ENCODE results near the gene SLC66A1.

The SLC66A1 gene

DNA sequence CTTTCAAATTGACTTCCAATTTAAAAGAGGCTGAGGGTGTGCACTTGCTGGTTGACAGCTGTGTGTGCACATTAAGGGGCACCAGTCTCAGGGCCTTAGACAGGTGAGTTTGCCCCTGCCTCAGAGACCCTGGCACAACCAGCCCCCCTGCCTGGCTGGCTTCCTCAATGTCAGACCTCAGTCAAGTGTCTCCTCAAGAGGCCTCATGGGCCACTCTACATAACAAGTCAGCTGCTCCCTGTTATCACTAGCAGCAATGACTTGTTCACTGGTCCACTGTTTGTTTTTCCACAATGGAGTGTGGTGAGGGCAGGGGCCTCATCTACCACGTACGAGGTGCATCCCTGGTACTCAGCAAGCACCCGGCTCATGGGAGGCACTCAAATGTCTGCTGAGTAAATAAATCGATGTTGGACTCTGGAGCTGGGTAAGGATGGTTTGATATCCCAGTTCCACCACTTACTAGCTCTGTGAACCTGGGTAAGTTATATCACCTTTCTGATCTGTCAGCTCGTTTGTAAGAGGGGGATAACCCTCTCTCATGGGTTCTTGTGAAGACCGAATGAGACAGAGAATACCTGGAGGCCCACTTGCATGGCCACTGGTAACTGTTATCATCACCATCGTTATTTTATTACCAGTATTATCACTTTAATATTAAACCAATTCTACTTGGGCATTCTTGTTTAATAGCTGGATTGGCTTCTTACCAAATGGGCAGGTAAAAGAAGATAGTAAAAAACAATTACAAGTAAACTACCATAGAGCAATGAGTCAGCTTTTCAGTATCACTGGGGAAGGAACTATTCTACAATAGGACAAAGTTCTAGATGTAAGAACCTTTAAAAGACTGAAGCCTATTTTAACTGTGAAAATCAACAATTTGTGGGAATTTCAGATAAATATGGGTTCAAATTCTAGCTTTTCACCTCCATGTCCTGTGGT is 64.6 kb downstream of the SLC66A1 start:
- no peak for DNase-seq (ENCODE audit: low spot score)

DNA sequence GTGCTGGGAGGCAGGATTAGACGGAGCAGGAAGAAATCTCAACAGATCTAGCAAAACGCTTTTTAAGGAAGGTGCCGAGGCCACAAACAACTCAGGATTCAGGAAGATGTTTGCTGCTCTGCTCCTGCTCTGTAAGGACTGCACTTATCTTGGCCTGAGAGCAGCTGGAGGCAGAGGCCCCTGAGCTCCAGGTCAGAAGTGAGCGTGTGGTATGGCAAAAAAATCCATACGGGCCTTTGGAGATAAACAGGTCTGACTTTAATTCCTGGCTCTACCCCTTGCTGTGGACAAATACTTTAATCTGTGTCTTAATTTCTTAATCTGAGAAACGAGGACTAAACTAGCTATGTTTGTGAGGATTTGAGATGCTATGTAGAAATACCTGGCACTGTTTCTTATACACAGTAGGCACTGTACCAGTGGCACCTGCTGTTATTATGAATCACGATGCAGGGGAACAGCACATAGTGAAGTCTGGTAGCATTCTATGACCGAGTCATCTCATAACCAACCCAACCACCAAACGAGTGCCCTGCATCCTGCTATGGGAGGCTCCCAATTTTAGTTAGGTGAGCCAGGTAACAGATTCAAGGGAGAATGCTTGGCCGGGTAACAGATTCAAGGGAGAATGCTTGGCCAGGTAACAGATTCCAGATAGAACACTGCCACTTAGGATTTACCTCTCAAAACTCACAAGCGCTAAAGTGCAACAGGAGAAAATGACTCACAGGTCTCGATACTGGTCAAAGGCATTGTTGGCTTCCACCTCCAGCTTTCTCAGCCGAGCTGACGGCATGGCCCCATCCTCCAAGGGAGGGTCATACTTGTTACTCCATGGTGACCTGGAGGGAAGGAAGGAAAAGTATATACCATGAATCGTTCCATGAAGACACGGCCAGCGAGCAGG is 65.9 kb downstream of the SLC66A1 start:
- no peak for DNase-seq (ENCODE audit: low spot score)

Small RNAs within 50 kb of the gene (small RNA-seq; reads per million reads assigned to genes)
- 0 to 0.05 reads per million in 2 experiments for gene RNU6-1099P
